ENCODE results near the gene CASP4. TPM values are rescaled to one million over a fixed set of nuclear protein-coding genes. Genes with fewer than 3 reads are reported as not detected.

CASP4 gene
- total and polyA plus RNA-seq, 4 donors: 15.5 to 39.0 (median 22.7) TPM

- no peaks in the 10 kb centered on the region for H3K36me3 ChIP-seq (ENCODE audit: control insufficient read depth in 4 of 4, insufficient read depth in 3 of 4, low read depth in 1 of 4, low read length in 3 of 4)
- 54% methylated on average over 16 of the region's 16 CpGs for WGBS
- TF ChIP-seq YY1 (IDR thresholded peaks at IDR 0.05): peak; percentile 54
- TF ChIP-seq GABPA (IDR thresholded peaks at IDR 0.05 in 1 of 2, conservative IDR thresholded peaks at IDR 0.05 in 1 of 2): peak in 1 of 2 donors; percentile 5
- no peak for TF ChIP-seq EGR1 (IDR thresholded peaks at IDR 0.05; ENCODE audit: low read depth in 2 of 2)
- no peaks in the 10 kb centered on the region for H3K27me3 ChIP-seq (ENCODE audit: control insufficient read depth in 4 of 4, insufficient read depth in 4 of 4, low read length in 3 of 4)
- peaks cover 0 to 23% (median 9%) of the 10 kb centered on the region in 4 donors for H3K4me1 ChIP-seq (ENCODE audit: control insufficient read depth in 4 of 4, insufficient read depth in 4 of 4, low read length in 3 of 4)
- peak overlapping the region; percentile 85 to 97 for H3K27ac ChIP-seq (ENCODE audit: low read depth in 1 of 2, low read length in 2 of 2)
- peak overlapping the region; percentile 32 to 97 for H3K9ac ChIP-seq (ENCODE audit: low read depth in 1 of 2, low read length in 2 of 2)
- H3K9me3 ChIP-seq (ENCODE audit: control insufficient read depth in 4 of 4, low read length in 3 of 4): peaks cover 0 to 1% (median 0%) of the 10 kb centered on the region in 4 donors
- no peak for DNase-seq (ENCODE audit: low spot score)
- peak overlapping the region; percentile 56 to 68 (median 62) for H3K4me3 ChIP-seq (ENCODE audit: low read depth in 1 of 3, low read length in 3 of 3)
Observed at GRCh38 chr11:104968856-104969776, 742 bp upstream of the CASP4 start.

GRCh38 chr11:104967534-104968354 is 630 bp downstream of the CASP4 start:
- Histone ChIP-seq H3K9ac (ENCODE audit: low read depth in 1 of 2, low read length in 2 of 2) (peak overlapping the region; percentile 97 to 98), H3K27ac (ENCODE audit: low read depth in 1 of 2, low read length in 2 of 2) (peak overlapping the region; percentile 85 to 97), H3K27me3 (ENCODE audit: control insufficient read depth in 4 of 4, insufficient read depth in 4 of 4, low read length in 3 of 4) (no peaks in the 10 kb centered on the region), H3K4me1 (ENCODE audit: control insufficient read depth in 4 of 4, insufficient read depth in 4 of 4, low read length in 3 of 4) (peaks cover 6 to 29% (median 12%) of the 10 kb centered on the region in 4 donors), H3K9me3 (ENCODE audit: control insufficient read depth in 4 of 4, low read length in 3 of 4) (no peaks in the 10 kb centered on the region), H3K36me3 (ENCODE audit: control insufficient read depth in 4 of 4, insufficient read depth in 3 of 4, low read depth in 1 of 4, low read length in 3 of 4) (no peaks in the 10 kb centered on the region), H3K4me3 (ENCODE audit: low read depth in 1 of 3, low read length in 3 of 3) (peak overlapping the region; percentile 56 to 93 (median 68))
- 16% methylated on average over 11 of the region's 11 CpGs for WGBS
- TF ChIP-seq ATF3 (IDR thresholded peaks at IDR 0.05): no peak
- no peak for TF ChIP-seq HNF4A (conservative IDR thresholded peaks at IDR 0.05)
- TF ChIP-seq GABPA (IDR thresholded peaks at IDR 0.05 in 1 of 2, conservative IDR thresholded peaks at IDR 0.05 in 1 of 2): no peak
- no peak for TF ChIP-seq EGR1 (IDR thresholded peaks at IDR 0.05; ENCODE audit: low read depth in 2 of 2)
- no peak for TF ChIP-seq FOXA2 (IDR thresholded peaks at IDR 0.05)
- TF ChIP-seq RAD21 (IDR thresholded peaks at IDR 0.05): no peak
- no peak for TF ChIP-seq JUND (IDR thresholded peaks at IDR 0.05)
- no peak for TF ChIP-seq TAF1 (conservative IDR thresholded peaks at IDR 0.05)
- TF ChIP-seq RXRA (IDR thresholded peaks at IDR 0.05): no peak
- no peak for TF ChIP-seq MAX (IDR thresholded peaks at IDR 0.05)
- TF ChIP-seq YY1 (IDR thresholded peaks at IDR 0.05): no peak
- TF ChIP-seq ZBTB33 (IDR thresholded peaks at IDR 0.05): no peak
- no peak for DNase-seq (ENCODE audit: low spot score)

- H3K4me1 ChIP-seq (ENCODE audit: control insufficient read depth in 4 of 4, insufficient read depth in 4 of 4, low read length in 3 of 4): peaks cover 11 to 29% (median 16%) of the 10 kb centered on the region in 4 donors
- TF ChIP-seq JUND (IDR thresholded peaks at IDR 0.05): no peak
- no peak for TF ChIP-seq TAF1 (conservative IDR thresholded peaks at IDR 0.05)
- TF ChIP-seq HNF4A (conservative IDR thresholded peaks at IDR 0.05): no peak
- TF ChIP-seq CTCF (IDR thresholded peaks at IDR 0.05; ENCODE audit: low read depth, low read length, missing input control): no peak
- TF ChIP-seq FOXA2 (IDR thresholded peaks at IDR 0.05): no peak
- TF ChIP-seq RAD21 (IDR thresholded peaks at IDR 0.05): no peak
- TF ChIP-seq ATF3 (IDR thresholded peaks at IDR 0.05): no peak
- no peak for TF ChIP-seq ZBTB33 (IDR thresholded peaks at IDR 0.05)
- no peak for TF ChIP-seq YY1 (IDR thresholded peaks at IDR 0.05)
Observed at GRCh38 chr11:104965735-104966134, 2.6 kb downstream of the CASP4 start.

More at GRCh38 chr11:104965735-104966134, 2.6 kb downstream of the CASP4 start:
- peak overlapping the region in 1 of 3 donors; percentile 16 for H3K4me3 ChIP-seq (ENCODE audit: low read depth in 1 of 3, low read length in 3 of 3)
- H3K9me3 ChIP-seq (ENCODE audit: control insufficient read depth in 4 of 4, low read length in 3 of 4): no peaks in the 10 kb centered on the region
- no peaks in the 10 kb centered on the region for H3K27me3 ChIP-seq (ENCODE audit: control insufficient read depth in 4 of 4, insufficient read depth in 4 of 4, low read length in 3 of 4)
- no peak for DNase-seq (ENCODE audit: low spot score)
- H3K9ac ChIP-seq (ENCODE audit: low read depth in 1 of 2, low read length in 2 of 2): no peak overlapping the region
- no peak overlapping the region for H3K27ac ChIP-seq (ENCODE audit: low read depth in 1 of 2, low read length in 2 of 2)
- 87% methylated on average over 5 of the region's 5 CpGs for WGBS
- H3K36me3 ChIP-seq (ENCODE audit: control insufficient read depth in 4 of 4, insufficient read depth in 3 of 4, low read depth in 1 of 4, low read length in 3 of 4): peaks cover 1 to 12% (median 4%) of the 10 kb centered on the region in 4 donors
